Right ventricle myocardium superior (tissue), 1 donor: ENCODE results near the gene KMT2A. TPM values are rescaled to one million over a fixed set of nuclear protein-coding genes. Genes with fewer than 3 reads are reported as not detected.
"Not testable (repeated sequence)": the region's sequence is repeated elsewhere in the genome, so short reads cannot be mapped to it uniquely, and the experiment has no call there.

Experiments
- ATAC-seq: fragments of 200-7000 bp; cut with Tn5 transposase; one replicate; pipeline ENCODE4 v1.9.1; 2020; ENCODE audit warnings: mild to moderate bottlenecking; ENCODE audit not compliant: poor library complexity
- DNase-seq: peaks from one replicate; pipeline ENCODE4 v3.0.0-alpha.2; 2020
- intact Hi-C: fragments of 100-400 bp; cut with DNase I; formaldehyde crosslinking; loops from one replicate; pipeline ENCODE4 v1.11.2; 2022
- long read RNA-seq: library from polyadenylated mRNA; unstranded; transcript quantifications from one replicate; pipeline ENCODE4 v2.0.0, GENCODE V29; 2021
- total RNA-seq: library from RNA; stranded (reverse); fragmentation: NEBNext Ultra II Directional; extraction: Animal tissue kit (Norgen Biotek cat#: 25700); gene quantifications from one replicate; pipeline ENCODE4 v1.2.1, GENCODE V29; 2021
- donor health status: DM: no; HTN: yes; CAD: no; lungs with severe emphysema.

The KMT2A gene
- total RNA-seq = 23.6 TPM
- long read RNA-seq, partial matches to known transcripts = 1 of 9 reads
- long read RNA-seq, other reads (novel, unspliced or antisense) = 7 of 9 reads

DNA sequence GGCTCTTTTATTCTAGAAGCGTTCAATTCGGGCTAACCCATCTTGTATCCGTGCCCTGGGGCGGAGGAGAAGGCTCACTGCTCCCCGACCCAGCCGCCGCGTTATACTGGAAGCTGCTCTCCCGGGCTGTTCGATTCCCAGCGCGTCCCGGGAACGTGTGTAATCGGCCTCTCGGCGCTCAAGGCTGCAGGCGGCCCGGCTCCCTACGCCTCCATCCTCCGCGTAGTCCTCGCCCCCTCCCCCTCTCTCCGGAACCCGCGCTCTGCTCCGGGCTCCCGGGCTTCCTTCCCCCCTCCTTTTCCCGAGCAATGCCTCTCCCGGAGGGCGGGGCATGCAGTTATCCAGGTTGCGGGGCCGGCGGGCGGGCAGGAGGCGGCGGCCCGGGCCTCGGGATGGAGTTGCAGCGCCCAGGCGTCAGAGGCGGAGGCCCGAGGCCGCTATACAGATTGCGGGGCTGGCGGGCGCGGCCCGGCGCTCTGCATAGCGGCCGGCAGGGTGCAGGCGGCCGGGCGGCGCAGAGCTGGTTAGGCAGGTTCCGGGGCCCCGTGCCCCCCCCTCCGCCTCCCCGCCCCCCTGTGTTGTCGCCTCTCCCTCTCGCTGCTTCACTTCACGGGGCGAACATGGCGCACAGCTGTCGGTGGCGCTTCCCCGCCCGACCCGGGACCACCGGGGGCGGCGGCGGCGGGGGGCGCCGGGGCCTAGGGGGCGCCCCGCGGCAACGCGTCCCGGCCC is at the start of gene KMT2A:
Gene KMT2A, plus strand, starts transcription at position 600 of the 732 bp plus-strand sequence. Its CDS starts 21 bp downstream, at position 621.
- intact Hi-C loops = loop anchor here (5.0 to 10.0 kb wide), 2 partner anchors 34 to 49 kb away; partner anchors contain the start of gene ATP5MG
- DNase-seq (peak; percentile 99), ATAC-seq (peak; percentile 91)

DNA sequence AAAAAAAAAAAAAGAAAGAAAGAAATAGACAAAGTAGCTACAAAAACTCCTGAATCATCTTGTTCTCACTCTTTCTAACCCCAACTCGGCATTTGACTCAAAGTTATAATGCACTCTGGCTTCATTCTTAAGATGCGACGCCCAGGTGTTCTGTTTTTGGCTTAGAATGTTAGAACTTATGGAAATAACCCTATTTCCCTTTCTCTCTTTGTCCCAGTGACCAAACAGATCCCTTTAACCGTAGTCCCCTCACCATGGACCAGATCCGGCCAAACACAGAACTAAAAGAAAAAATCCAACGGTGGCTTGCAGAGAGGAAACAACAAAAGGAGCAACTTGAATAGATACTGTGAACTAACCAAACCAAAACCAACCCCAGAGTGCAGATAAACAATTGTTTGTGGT is 40.2 kb upstream of the KMT2A start:
- intact Hi-C loops = no loop called here
- DNase-seq = no peak

DNA sequence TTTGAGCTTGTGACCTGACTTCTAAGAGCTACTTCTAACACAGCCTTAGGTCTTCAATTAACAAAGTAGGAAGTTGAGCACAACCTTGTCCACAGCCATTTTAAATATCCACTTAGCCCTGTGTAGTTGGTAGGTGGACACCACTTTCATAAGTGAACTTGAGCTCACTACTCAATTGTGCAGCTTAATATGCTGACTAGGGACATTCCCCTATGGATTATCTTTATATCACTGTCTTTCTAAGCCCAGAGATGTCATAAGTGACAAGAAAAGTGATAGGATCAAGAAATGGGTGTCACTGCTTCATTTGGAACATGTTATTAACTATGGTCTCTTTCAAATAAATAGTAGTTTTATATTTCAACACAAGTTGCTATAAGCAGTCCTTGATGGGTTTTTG is 38.8 kb upstream of the KMT2A start:
- ATAC-seq (no peak), DNase-seq (no peak)
- intact Hi-C loops = no loop called here

More for the DNA sequence above, 40.2 kb upstream of the KMT2A start:
- no peak for ATAC-seq

DNA sequence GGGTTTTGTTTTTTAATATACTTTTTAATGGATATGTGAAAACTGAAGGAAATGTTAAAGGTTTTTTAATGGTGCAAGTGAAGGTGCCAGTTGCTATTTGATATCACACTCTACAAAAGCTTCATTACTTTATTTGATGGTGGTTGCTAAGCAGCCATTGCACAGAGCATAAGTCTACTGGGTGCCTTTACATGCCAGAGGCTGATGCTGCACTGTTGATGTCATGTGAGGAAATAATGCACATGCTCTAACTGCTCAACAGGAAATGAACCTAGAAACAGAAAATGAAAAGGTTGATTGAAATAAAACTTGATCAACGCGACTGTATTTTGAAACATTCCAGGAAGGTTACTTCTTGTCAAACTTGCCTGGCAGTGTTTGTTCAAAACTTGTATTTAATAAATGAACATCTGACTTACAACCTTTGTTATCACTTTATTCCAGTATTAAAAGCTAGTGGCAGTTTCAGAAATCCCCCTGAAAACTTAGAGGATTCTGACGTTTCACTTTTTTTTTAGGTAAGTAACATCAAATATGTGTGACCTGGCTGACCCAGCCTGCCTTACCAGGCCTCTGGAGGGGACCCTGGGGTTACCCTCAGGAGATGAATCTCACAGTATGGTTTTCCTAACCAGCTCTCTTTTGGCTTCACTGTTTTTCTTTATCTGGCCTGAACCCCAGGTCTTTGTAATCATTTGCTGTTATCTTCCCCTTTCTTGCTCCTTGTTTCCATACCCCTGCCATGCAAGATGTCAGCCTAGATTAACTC is 37.3 kb upstream of the KMT2A start:
- intact Hi-C loops = no loop called here
- ATAC-seq (no peak), DNase-seq (no peak)

DNA sequence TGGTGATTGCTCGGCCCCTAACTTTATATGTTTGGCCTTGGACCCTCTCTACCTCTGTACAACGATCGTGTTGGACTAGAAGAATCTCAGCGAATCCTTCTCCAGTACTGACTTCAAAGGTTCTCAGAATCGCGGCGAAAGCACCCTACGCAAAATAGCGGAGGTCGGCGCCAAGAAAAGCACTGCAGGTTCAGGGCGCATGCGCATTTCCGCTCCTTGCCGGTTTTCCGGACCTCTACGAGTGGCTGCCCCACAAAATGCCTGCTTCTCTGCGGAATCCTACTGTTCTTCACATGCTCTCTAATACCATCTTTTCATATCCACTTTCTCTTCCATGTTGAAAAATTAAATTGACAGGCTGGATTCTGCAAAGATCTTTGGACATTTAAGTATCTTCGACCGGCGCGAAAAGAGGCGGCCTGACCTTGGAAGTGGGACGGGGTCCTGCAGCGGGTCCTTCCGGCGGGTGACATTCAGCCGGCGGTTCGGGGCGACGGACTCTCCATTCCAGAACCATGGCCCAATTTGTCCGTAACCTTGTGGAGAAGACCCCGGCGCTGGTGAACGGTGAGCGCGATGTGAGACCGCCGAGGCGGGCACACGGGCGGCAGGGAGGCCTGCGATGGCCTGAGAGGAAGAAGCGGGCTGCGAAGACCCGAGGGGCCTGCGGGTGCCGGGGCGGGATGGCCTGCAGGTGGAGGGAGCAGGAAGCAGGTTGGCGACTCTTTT is 35.0 kb upstream of the KMT2A start, which contains the start of gene ATP5MG:
Gene ATP5MG, plus strand, starts transcription at position 456 of the 729 bp plus-strand sequence. Its CDS starts 60 bp downstream, at position 516.
- DNase-seq (peak; percentile 96), ATAC-seq (peak; percentile 93)
- intact Hi-C loops = loop anchor here (5.0 kb wide), 2 partner anchors 36 to 86 kb away; partner anchors contain the start of gene KMT2A

DNA sequence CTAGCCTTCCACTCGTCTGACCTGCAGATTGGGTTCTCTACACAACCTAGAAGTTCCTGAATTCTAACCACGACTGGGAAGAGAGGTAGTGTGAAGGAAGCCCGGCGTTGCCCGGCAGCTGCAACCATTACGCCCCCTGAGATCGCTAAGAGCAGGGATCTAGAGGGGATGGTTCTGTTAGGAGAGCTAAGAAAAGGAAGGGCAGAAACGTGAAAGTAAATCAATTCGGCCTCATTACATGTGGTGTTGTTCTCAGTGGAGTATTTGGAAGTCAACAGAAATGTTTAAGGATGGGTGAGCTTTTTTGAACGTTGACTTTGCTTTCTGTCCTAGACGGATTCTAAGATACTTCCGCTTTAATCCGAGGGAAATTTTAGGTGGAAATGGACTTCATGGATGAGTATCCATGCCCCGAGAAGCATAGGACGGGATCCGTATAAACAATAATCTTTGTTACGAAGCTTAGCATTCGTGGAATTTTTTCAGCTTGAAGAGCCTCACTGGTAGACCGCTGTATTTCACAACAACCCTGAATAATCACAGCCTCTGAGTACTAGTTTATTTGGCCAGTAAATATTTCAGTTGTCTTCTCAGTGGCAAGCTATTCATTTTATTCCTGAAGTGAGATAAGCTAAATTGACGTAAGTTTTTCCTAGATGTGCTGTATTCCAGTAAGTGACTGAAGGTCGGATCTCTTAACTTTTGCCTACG is 34.3 kb upstream of the KMT2A start:
- ATAC-seq = peak; percentile 38
- intact Hi-C loops = loop anchor here (5.0 kb wide), 2 partner anchors 35 to 85 kb away; partner anchors contain the start of gene KMT2A
- no peak for DNase-seq

DNA sequence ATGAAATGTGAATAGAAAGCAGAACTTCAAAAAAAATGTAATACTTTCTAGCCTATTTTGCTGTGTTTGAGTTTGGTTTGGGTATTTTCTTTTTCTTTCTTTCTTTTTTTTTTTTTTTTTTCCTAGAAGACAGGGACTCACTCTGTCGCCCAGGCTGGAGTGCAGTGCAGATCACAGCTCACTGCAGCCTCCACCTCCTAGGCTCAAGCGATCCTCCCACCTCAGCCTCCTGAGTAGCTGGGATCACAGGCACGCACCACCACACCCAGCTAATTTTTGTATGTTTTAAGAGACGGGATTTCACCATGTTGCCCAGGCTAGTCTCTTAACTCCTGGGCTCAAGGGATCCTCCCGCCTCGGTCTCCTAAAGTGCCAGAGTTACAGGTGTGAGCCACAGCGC is 33.7 kb upstream of the KMT2A start:
- DNase-seq, ATAC-seq: not testable (repeated sequence)
- intact Hi-C loops = loop anchor here (5.0 kb wide), 2 partner anchors 35 to 85 kb away; partner anchors contain the start of gene KMT2A

DNA sequence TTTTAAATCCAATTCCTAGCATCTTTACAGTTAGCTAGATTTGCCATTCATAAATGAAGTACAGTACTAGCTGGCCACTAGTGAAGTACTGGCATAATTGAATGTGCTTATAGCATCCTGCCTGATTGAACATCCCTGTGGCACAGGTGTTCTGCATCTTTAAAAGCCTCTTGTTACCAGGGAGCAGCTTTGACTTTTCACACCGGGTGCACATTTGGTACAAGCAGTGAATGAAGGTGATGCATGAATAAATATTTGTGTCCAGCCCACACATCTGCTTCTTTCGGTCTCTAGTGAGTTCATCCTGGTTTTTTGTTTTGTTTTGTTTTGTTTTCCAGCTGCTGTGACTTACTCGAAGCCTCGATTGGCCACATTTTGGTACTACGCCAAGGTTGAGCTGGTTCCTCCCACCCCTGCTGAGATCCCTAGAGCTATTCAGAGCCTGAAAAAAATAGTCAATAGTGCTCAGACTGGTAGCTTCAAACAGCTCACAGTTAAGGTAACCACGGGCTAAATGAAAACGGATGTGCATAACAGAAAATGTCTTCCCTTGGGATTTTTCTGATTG is 29.6 kb upstream of the KMT2A start:
- intact Hi-C loops = no loop called here
- ATAC-seq = no peak
- no peak for DNase-seq

DNA sequence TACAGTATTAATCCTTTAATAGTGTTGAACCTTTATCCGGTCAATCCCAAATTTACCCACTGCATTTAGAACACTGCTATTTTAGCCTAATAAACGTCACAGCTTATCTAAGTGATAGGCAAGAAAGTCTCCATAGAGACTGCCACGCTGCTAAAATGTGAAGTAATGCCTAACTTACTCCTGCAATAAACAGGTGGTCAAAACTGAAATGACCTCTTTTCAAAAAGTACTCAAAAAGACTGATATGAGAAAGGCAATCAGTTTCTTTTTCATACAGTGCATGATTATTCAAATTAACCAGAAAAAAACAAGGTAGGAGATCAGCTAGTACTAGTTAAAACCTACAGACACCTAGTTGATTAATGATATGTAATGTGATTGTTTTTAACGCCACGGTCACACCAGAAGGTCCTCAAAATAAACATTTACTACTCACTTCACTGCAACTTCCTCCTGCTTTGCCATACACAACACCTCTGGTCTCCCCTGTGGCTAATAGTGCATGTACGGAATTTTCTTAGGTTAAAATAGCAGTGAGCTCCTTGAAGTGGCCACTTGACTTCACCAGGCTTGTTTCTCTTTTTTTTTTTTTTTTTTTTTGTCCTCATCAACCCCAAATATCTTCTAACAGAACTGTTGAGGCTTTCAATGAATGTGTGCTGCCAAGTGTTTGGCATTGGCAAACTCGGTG is 26.1 kb upstream of the KMT2A start:
- DNase-seq = no peak
- ATAC-seq = peak; percentile 61
- intact Hi-C loops = no loop called here

DNA sequence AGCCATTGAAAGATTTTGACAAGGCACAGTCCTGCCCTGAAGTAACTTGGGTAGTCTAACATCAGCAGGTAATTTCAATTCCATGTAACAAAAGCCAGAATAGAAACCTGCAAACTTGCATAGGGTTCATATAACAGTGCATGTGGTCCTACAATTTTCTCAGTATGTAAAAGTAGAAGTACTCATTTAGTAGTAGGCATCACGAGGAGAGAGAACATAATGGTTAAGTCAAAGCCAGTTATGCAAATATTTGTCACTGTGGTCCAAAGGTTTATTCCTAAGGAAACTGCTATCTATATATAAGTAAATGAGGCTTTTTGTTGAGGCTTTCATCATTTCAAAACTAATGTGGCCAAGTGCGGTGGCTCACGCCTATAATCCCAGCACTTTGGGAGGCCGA is 24.8 kb upstream of the KMT2A start:
- intact Hi-C loops = no loop called here
- ATAC-seq (no peak), DNase-seq (no peak)

DNA sequence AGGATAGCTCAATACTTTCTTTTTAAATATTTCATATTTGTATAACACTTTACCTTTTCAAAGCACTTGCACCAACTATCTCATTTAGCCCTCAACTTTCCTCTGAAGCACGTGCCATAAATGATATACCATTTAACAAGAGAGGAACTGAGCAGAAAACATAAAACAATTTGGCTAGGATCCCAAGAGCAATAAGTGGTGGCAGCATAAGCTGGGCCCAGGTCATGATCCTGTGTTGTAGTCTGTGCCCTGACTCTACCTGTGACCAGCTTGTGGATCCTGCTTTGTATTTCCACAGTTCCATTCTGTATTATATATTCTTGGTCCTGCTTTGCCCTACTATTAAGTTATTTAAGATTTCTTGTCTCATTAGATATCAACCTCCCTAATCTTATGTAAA is 23.4 kb upstream of the KMT2A start:
- DNase-seq = no peak
- intact Hi-C loops = no loop called here
- ATAC-seq = peak; percentile 26

DNA sequence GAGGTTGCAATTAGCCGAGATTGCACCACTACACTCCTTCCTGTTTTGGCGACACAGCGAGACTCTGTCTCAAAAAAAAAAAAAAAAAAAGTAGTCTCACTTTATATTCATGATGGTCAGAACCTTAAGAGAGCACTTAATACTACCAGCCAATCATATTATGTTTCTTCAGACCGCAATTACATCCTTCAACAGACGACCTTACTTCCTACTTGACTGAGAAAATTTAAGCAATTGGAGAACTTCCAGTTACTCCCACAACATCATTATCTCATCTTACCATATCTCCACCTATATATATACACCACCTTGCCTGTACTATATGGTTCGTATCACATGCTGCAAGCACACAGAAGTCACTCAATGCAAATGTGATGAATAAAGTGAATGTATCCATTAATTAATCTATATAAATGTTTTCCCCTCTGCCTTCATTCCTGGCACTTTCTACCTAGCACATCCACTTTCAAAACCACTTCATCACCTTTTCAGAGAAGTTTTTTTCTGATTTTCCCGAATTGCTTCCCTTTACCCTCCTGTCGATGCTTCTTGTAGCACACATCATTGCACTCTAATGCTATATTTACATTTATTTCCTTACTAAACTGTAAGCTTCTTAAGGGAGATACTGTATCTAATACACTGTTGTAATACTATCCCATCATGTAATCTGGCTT is 21.1 kb upstream of the KMT2A start:
- ATAC-seq = no peak
- intact Hi-C loops = no loop called here

DNA sequence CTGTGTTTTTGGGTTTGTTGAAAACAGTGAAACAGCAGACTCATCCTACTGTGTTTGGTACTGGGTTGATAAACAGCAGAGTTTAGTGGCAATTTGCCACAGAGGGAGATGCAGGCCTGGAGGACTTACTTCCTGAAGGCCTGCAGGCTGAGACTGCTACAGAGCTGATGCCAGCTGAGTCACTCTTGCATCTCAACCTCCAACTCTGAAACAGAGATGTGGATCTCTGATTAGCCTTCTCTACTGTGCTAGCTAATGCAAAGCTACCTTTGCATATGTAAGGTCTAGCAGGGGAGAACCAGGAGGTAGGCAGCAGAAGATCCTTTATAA is 20.6 kb upstream of the KMT2A start:
- peak; percentile 56 for ATAC-seq
- intact Hi-C loops = no loop called here
- no peak for DNase-seq

More for the DNA sequence above, 21.1 kb upstream of the KMT2A start:
- no peak for DNase-seq

DNA sequence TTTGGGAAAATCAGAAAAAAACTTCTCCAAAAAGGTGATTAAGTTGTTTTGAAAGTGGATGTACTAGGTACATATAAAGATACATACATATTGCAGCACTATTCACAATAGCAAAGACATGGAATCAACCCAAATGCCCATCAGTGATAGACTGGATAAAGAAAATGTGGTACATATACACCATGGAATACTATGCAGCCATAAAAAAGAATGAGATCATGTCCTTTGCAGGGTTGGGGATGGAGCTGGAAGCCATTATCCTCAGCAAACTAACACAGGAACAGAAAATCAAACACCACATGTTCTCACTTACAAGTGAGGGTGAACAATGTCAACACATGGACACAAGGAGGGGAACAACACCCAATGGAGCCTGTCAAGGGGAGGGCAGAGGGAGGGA is 19.4 kb upstream of the KMT2A start:
- ATAC-seq, DNase-seq, intact Hi-C loops: not testable (repeated sequence)

DNA sequence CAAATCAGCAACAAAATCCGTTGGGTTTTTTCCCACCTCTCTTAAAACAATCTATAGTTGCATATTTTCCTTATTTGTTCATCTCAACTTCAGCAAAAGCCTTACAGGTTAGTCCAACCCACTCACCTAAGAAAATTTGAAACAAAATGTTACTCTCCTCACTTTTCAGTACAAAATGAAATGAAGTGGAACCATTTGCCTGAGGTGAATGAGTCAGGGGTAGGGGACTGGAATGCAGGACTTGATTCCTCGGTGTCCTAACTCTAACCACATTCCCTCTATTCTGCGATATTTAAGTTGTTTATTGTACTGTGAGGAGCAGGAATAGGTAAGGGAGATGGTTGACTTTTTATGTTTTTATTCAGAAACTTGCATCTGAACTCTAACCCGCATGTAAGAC is 18.5 kb upstream of the KMT2A start:
- intact Hi-C loops = no loop called here
- ATAC-seq (no peak), DNase-seq (no peak)

DNA sequence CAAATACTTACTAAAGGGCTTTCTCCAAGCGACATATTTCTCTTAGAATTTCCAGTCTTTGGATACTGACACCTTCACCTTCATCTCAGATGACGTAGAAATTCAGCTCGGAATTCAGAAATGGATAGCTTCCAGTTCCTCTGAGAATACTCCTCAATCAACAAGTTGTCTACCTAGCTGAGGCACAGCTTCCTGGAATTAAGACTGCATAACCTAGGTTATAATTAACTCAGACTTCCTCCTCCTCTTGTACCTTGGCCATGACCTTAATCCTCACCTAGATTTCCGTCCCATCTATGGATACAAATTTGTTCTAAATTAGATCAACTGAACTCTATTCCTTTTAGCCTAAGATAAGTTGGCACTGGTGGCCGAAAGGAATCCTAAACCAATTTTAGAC is 17.5 kb upstream of the KMT2A start:
- ATAC-seq (no peak), DNase-seq (no peak)
- intact Hi-C loops = no loop called here

DNA sequence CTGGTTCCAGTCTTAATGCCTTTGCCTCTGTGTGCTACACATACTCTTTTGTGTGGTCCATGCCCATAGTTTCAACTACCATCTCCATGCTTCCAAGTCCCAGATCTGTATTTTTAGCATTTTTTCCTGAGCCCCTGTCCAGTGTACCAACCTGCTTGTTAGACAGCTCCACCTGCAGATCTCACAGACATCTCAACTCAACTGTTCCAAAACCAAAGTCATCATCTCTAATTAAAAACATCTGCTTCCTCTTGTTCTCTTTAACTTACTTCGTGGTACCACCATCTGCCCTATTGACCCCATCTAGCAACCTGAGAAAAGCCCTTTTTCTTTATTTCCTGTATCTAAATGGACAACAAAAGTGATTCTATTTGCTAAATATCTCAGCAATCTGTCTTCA is 8.6 kb upstream of the KMT2A start:
- DNase-seq (no peak), ATAC-seq (no peak)
- intact Hi-C loops = no loop called here
